Subcutaneous abdominal adipose tissue (tissue), 5 donors: ENCODE measurements around the gene FOXF1.

Experiments used
- H3K27ac ChIP-seq: one replicate; pipeline ENCODE4 v1.7.0; 2013; ENCODE audit warnings: low read depth, mild to moderate bottlenecking, inconsistent platforms, low read length, moderate library complexity
- H3K27me3 ChIP-seq, 5 donors: one replicate each; pipeline ENCODE4 v1.7.0; 2013; ENCODE audit warnings: low read length in 5 of 5, inconsistent platforms in 1 of 5; ENCODE audit not compliant: control insufficient read depth in 5 of 5, insufficient read depth in 4 of 5
- H3K36me3 ChIP-seq, 5 donors: one replicate each; pipeline ENCODE4 v1.7.0; 2013; ENCODE audit warnings: low read length in 5 of 5; ENCODE audit not compliant: control insufficient read depth in 5 of 5, insufficient read depth in 5 of 5
- H3K4me1 ChIP-seq, 5 donors: one replicate each; pipeline ENCODE4 v1.7.0; 2013; ENCODE audit warnings: low read length in 5 of 5, mild to moderate bottlenecking in 3 of 5, moderate library complexity in 1 of 5; ENCODE audit not compliant: control insufficient read depth in 5 of 5, insufficient read depth in 5 of 5
- H3K4me3 ChIP-seq, 5 donors: one replicate each; pipeline ENCODE4 v1.7.0; 2013; ENCODE audit warnings: low read length in 5 of 5, low read depth in 1 of 5
- H3K9ac ChIP-seq, 5 donors: one replicate each; pipeline ENCODE4 v1.7.0; 2013; ENCODE audit warnings: low read length in 5 of 5, mild to moderate bottlenecking in 4 of 5, moderate library complexity in 3 of 5
- H3K9me3 ChIP-seq, 5 donors: one replicate each; pipeline ENCODE4 v1.7.0; 2013; ENCODE audit warnings: low read length in 5 of 5; ENCODE audit not compliant: control insufficient read depth in 5 of 5
- donor health status: healthy.
- donor health status: healthy.
- donor health status: healthy.
- donor health status: healthy.
- donor health status: healthy.

The FOXF1 gene

GRCh38 chr16:86510465-86511261 lies at the start of gene FOXF1:
Gene FOXF1, plus strand, starts transcription at chr16:86510527. Its CDS starts 43 bp downstream, at chr16:86510570.
- peaks cover 2 to 39% (median 35%) of the 10 kb centered on the region in 5 donors for H3K4me1 ChIP-seq
- peak within 1 kb of the TSS in 4 of 5 donors; percentile 67 to 86 (median 71) for H3K4me3 ChIP-seq
- no peak within 1 kb of the TSS for H3K27ac ChIP-seq
- no peak within 1 kb of the TSS for H3K9ac ChIP-seq
- H3K27me3 ChIP-seq = peaks cover 59 to 79% (median 65%) of the 10 kb centered on the region in 5 donors
- H3K9me3 ChIP-seq = no peaks in the 10 kb centered on the region
- no peaks in the 10 kb centered on the region for H3K36me3 ChIP-seq

- Histone ChIP-seq H3K36me3 (no peaks in the 10 kb centered on the region), H3K9me3 (peaks cover 0 to 15% (median 13%) of the 10 kb centered on the region in 5 donors), H3K4me1 (no peaks in the 10 kb centered on the region), H3K27ac (no peak overlapping the region), H3K4me3 (no peak overlapping the region), H3K27me3 (peaks cover 6 to 19% (median 7%) of the 10 kb centered on the region in 5 donors), H3K9ac (no peak overlapping the region)
Observed at GRCh38 chr16:86461037-86461436, 49.3 kb upstream of the FOXF1 start.

GRCh38 chr16:86462334-86463084 lies 47.8 kb upstream of the FOXF1 start:
- no peak overlapping the region for H3K27ac ChIP-seq
- H3K9ac ChIP-seq = no peak overlapping the region
- H3K27me3 ChIP-seq = peaks cover 6 to 16% (median 7%) of the 10 kb centered on the region in 5 donors
- no peaks in the 10 kb centered on the region for H3K36me3 ChIP-seq
- H3K9me3 ChIP-seq = peaks cover 0 to 15% (median 13%) of the 10 kb centered on the region in 5 donors
- H3K4me1 ChIP-seq = no peaks in the 10 kb centered on the region
- H3K4me3 ChIP-seq = no peak overlapping the region

- no peaks in the 10 kb centered on the region for H3K36me3 ChIP-seq
- H3K27ac ChIP-seq = no peak overlapping the region
- H3K9ac ChIP-seq = no peak overlapping the region
- peaks cover 4 to 15% (median 6%) of the 10 kb centered on the region in 5 donors for H3K27me3 ChIP-seq
- peaks cover 0 to 15% (median 13%) of the 10 kb centered on the region in 5 donors for H3K9me3 ChIP-seq
- H3K4me1 ChIP-seq = no peaks in the 10 kb centered on the region
- no peak overlapping the region for H3K4me3 ChIP-seq
Observed at GRCh38 chr16:86464044-86464443, 46.3 kb upstream of the FOXF1 start.

GRCh38 chr16:86465434-86465833 lies 44.9 kb upstream of the FOXF1 start:
- no peaks in the 10 kb centered on the region for H3K4me1 ChIP-seq
- H3K27ac ChIP-seq = no peak overlapping the region
- H3K4me3 ChIP-seq = no peak overlapping the region
- H3K9ac ChIP-seq = no peak overlapping the region
- H3K27me3 ChIP-seq = peaks cover 0 to 5% (median 2%) of the 10 kb centered on the region in 5 donors
- H3K36me3 ChIP-seq = no peaks in the 10 kb centered on the region
- peaks cover 0 to 13% (median 12%) of the 10 kb centered on the region in 5 donors for H3K9me3 ChIP-seq

GRCh38 chr16:86466696-86467406 lies 43.5 kb upstream of the FOXF1 start:
- peaks cover 0 to 5% (median under 1%) of the 10 kb centered on the region in 5 donors for H3K9me3 ChIP-seq
- H3K4me1 ChIP-seq = no peaks in the 10 kb centered on the region
- no peak overlapping the region for H3K4me3 ChIP-seq
- no peak overlapping the region for H3K9ac ChIP-seq
- H3K27ac ChIP-seq = no peak overlapping the region
- peaks cover 0 to 9% (median 5%) of the 10 kb centered on the region in 5 donors for H3K27me3 ChIP-seq
- H3K36me3 ChIP-seq = no peaks in the 10 kb centered on the region

- no peak overlapping the region for H3K27ac ChIP-seq
- H3K36me3 ChIP-seq = no peaks in the 10 kb centered on the region
- H3K9ac ChIP-seq = no peak overlapping the region
- peaks cover 0 to 12% (median 7%) of the 10 kb centered on the region in 5 donors for H3K9me3 ChIP-seq
- H3K4me1 ChIP-seq = no peaks in the 10 kb centered on the region
- H3K4me3 ChIP-seq = no peak overlapping the region
- H3K27me3 ChIP-seq = peaks cover 0 to 15% (median 10%) of the 10 kb centered on the region in 5 donors
Observed at GRCh38 chr16:86467490-86467889, 42.8 kb upstream of the FOXF1 start.

GRCh38 chr16:86470964-86471363 lies 39.4 kb upstream of the FOXF1 start:
- Histone ChIP-seq H3K9ac (no peak overlapping the region), H3K4me1 (no peaks in the 10 kb centered on the region), H3K27ac (no peak overlapping the region), H3K9me3 (peaks cover 0 to 13% (median 10%) of the 10 kb centered on the region in 5 donors), H3K27me3 (peaks cover 0 to 29% (median 22%) of the 10 kb centered on the region in 5 donors), H3K4me3 (no peak overlapping the region), H3K36me3 (no peaks in the 10 kb centered on the region)

- peaks cover 0 to 34% (median 26%) of the 10 kb centered on the region in 5 donors for H3K27me3 ChIP-seq
- H3K4me1 ChIP-seq = no peaks in the 10 kb centered on the region
Observed at GRCh38 chr16:86471896-86472295, 38.4 kb upstream of the FOXF1 start.

More at GRCh38 chr16:86471896-86472295, 38.4 kb upstream of the FOXF1 start:
- Histone ChIP-seq H3K27ac (no peak overlapping the region), H3K9ac (no peak overlapping the region), H3K4me3 (no peak overlapping the region), H3K9me3 (peaks cover 0 to 13% (median 10%) of the 10 kb centered on the region in 5 donors), H3K36me3 (no peaks in the 10 kb centered on the region)
